ENCODE measurements around the gene MAGI2.

The MAGI2 gene

DNA sequence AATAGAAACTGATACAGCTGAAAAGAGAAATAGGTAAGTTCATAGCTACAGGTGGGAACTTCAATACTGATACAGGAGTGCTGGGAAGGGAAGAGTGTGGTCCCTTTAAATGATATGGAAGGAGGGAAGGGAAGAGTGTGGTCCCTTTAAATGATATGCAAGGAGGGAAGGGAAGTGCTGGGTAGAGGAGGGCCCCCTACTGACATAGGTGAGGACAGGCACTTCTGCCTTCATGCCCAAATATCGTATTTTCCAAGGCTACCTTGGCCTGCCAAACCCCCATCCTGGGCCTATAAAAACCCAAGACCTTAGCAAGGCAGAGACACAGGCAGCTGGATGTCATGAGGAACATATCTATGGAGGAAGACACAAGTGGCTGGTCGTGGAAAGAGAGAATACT is 92.3 kb downstream of the MAGI2 start:
- DNase-seq: no peak

DNA sequence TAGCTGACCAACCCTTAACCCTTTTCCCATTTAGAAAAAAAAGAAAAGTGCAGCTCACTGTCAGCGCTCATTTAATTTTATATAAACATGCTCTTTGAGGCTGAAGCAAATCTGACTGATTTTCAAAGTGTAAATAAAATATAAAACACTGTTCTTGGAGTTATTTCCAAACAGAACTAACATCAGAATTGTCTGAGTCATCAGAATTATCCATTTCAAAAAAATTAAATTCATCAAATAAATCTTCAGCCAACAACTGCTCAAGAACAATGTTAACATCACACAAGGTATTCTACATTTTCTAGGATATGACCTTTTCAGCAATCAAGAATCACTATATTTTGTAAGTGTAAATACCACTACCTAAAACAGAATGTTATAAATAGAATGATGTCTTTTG is 93.6 kb downstream of the MAGI2 start:
- no peak for DNase-seq

- DNase-seq: no peak
These were observed 96.4 kb downstream of the MAGI2 start for GRCh38 chr7:79357101-79357500.

- DNase-seq: no peak
These were observed 99.6 kb downstream of the MAGI2 start for GRCh38 chr7:79353720-79354468.

- DNase-seq: no peak
These were observed 101.1 kb downstream of the MAGI2 start for GRCh38 chr7:79352323-79352722.

DNA sequence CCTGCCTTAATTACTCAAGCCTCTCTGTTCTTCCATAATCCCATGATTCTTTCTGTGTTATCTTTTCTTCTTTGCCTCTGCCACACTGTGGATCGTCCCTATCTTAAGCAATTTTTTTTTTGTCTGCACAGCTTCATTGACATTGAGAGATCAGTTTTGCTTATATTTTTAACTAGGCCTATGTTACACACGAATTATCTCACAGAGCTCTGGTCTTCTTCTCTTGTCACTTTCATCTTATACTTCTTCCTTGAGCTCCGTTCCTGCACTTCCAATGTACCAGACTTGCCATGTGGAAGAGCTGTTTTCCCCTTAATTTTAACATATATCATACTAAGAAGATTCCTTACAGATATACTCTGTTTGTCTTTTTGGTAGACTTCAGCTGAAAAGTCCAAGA is 106.1 kb downstream of the MAGI2 start:
- no peak for DNase-seq

- DNase-seq: no peak
These were observed 111.6 kb downstream of the MAGI2 start for GRCh38 chr7:79341902-79342301.

GRCh38 chr7:79340212-79340611 is 113.3 kb downstream of the MAGI2 start:
- DNase-seq: no peak

GRCh38 chr7:79339208-79339925 is 114.1 kb downstream of the MAGI2 start:
- no peak for DNase-seq

DNA sequence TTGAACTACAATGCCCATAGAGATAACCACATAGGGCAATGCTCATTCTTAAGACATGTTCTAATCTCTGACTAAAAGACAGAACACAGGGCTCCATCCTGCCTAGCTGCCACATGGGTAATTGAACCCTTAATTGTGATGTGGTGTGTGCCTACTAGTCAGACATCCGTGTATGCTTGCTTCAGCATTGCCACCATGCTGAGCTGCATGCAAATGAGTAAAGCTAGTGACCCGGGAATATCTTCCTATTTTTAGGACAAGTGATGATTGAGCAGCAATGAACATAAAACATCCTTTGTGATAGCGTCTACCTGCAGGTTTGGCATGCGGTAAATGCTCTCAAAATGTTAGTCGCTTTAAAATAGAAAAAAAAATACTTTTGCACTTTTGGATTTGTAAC is 115.8 kb downstream of the MAGI2 start:
- DNase-seq: no peak

DNA sequence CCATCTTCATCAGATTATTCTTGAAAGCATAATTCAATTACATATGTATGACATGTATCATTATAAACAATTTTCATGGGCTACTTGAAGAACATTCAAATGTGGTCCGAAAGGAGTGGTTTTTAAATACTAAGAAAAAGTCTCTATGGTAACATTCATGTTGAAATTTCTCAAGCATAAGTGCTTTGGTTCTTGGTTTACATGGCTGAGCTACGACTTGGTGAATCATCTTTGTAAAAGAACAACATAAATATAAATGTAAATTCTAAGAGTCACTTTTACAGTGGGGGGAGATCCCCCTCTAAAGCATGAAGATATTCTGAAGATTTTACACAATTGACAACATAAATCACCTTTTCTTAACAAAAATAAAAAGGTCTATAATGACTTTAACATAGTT is 118.6 kb downstream of the MAGI2 start:
- no peak for DNase-seq

DNA sequence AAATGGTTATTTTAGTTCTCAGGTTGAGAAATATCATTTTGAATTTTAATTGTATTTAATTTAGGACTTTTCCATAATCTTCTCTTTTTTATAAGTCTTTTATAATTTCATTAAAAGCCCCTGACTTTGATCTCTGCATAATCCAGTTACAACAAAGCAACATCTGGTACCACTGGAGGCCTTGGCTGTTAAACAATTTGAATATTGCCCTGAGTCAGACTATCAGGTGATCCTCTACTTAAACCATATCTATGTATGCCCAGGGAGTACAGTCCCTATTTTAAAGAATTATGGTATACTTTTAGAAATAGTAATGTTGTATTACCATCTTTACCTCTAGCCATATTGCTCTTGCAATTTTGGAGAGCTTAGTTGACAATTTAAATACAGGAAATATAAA is 119.1 kb downstream of the MAGI2 start:
- DNase-seq: no peak

DNA sequence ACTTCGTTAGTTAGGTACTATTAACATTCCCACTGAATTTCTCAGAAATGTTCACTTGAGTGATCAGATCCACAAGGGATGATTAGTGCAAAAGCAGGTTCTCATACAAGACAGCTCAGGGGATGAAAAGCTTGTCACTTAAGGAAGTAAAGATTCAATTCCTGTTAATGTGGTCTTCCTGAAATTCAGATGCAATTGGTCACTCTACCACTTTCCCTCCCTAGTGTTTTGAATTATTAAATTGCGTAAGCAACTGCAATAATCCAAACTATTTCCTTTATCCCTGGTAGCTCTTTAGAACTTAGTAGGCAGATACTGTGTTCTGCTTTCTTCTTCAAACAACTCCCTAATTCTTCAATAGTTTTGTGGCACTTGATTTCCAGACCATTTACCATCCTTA is 121.4 kb downstream of the MAGI2 start:
- no peak for DNase-seq

- no peak for DNase-seq
These were observed 124.0 kb downstream of the MAGI2 start for GRCh38 chr7:79329464-79329863.

- DNase-seq: no peak
These were observed 132.6 kb downstream of the MAGI2 start for GRCh38 chr7:79320741-79321473.

- no peak for DNase-seq
These were observed 134.1 kb downstream of the MAGI2 start for GRCh38 chr7:79319369-79319768.

DNA sequence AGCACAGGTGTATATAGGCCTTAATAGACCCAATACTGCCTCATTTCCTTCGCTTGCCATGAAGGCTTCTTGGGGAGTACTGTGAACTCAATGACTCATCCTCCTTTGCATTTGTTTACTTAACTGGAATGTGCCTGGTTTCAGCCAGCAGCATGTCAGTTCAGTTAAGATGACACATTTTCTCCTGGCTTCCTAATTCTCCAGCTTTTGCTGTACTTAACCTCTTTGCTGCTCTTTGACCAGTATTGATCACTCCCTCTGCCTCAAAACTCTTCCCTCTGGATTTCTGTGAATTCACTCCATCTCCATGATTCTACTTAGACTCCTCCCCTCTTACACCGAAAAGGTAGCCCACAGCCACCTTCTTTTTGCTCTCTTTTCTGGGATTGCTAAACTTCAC is 135.7 kb downstream of the MAGI2 start:
- no peak for DNase-seq

- DNase-seq: no peak
These were observed 141.4 kb downstream of the MAGI2 start for GRCh38 chr7:79312022-79312421.

DNA sequence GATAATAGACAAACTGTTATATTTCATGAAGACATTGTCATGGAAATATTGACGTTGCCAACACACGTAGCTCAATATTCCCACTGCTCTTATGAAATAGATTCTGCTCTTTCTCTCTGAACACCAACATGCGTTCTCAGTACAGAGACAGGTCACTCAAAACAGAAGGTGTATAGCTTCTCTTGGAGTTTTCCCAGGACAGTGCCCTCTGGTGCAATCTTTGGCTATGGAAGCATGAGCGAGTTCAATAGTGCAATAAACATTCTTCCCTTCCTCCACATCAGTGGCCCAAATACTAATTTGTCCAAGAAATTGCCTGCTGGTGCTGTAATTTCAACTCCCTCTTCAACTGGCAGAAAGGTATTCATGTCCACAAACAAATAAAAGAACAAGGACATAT is 145.3 kb downstream of the MAGI2 start:
- no peak for DNase-seq

- no peak for DNase-seq
These were observed 146.1 kb downstream of the MAGI2 start for GRCh38 chr7:79307376-79307775.

DNA sequence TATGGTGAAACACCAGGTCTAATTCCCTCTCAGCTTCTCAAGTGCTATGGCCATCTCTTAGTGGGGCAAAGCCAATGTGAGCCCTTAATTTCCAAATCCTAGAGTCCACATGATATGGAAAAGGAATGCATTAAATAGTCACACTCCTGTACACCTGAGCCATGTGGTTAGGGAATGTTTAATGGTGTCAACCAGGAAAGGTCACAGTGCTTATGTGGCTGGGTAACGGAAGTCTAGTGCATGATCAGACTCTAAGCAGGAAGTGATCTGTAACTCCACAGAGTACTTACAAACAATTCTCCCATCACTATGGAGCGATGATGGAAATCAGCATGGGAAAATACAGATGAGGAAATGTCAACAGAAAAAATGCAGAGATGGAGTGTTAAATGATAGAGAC is 148.8 kb downstream of the MAGI2 start:
- no peak for DNase-seq

- no peak for DNase-seq
These were observed 151.2 kb downstream of the MAGI2 start for GRCh38 chr7:79302293-79302692.

DNA sequence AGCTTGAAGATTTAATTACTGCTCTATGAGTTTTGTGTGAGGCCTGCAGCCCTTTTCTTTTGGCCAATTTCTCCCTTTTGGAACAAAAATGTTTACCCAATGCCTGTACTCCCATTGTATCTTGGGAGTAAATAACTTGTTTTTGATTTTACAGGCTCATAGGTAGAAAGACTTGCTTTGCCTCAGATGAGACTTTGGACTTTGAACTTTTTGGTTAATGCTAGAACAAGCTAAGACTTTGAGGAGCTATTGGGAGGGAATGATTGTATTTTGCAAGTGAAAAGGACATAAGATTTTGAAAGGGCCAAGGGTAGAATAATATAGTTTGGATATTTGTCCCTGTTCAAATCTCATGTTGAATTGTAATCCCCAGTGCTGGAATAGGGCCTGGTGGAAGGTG is 152.0 kb downstream of the MAGI2 start:
- DNase-seq: no peak

GRCh38 chr7:79300573-79300972 is 152.9 kb downstream of the MAGI2 start:
- DNase-seq: no peak
